K562 (cell line): ENCODE measurements around the gene UBALD2. TPM values are rescaled to one million over a fixed set of nuclear protein-coding genes. Genes with fewer than 3 reads are reported as not detected.
A peak's percentile ranks its signal among the peaks of the same experiment; 100 is the strongest.

Experiments
- BHLHE40 ChIP-seq: IDR thresholded peaks from 2 replicates; pipeline ENCODE4 v1.6.1; 2011; ENCODE audit warnings: low read length, improper control_type of control experiment
- FOXP1 ChIP-seq: sonication (generic); formaldehyde crosslinking; IDR thresholded peaks from 2 replicates; pipeline ENCODE4 v1.8.0; 2022; ENCODE audit warnings: mild to moderate bottlenecking, missing genetic modification reagents
- HDAC1 ChIP-seq, 2 experiments: fragments of 450-650 bp; IDR thresholded peaks; 2 replicates each; pipeline ENCODE4 v1.6.1; 2016 to 2017; ENCODE audit warnings: inconsistent platforms in 1 of 2, mild to moderate bottlenecking in 1 of 2, moderate library complexity in 1 of 2
- KDM2B ChIP-seq: fragments of 250-450 bp; sonication (Bioruptor Pico); IDR thresholded peaks from 2 replicates; pipeline ENCODE4 v1.8.0; 2021; ENCODE audit warnings: mild to moderate bottlenecking, moderate library complexity
- NFIX ChIP-seq: fragments of 250-450 bp; sonication (Bioruptor Pico); IDR thresholded peaks from 2 replicates; pipeline ENCODE4 v1.4.0; 2020; ENCODE audit warnings: low read depth, mild to moderate bottlenecking, moderate library complexity
- PHF20 ChIP-seq: fragments of 450-650 bp; IDR thresholded peaks from 2 replicates; pipeline ENCODE4 v1.6.1; 2018; ENCODE audit not compliant: partially characterized antibody
- POLR2AphosphoS5 ChIP-seq: IDR thresholded peaks from 2 replicates; pipeline ENCODE4 v1.6.1; 2011; ENCODE audit warnings: mild to moderate bottlenecking, low read depth, low read length, moderate library complexity; ENCODE audit not compliant: control insufficient read depth, insufficient read depth
- RHOXF2B ChIP-seq: fragments of 250-450 bp; sonication (Bioruptor Pico); conservative IDR thresholded peaks from 2 replicates; pipeline ENCODE4 v1.5.1; 2021
- SOX6 ChIP-seq: fragments of 450-650 bp; IDR thresholded peaks from 2 replicates; pipeline ENCODE4 v1.6.1; 2014; ENCODE audit warnings: mild to moderate bottlenecking
- TAF1 ChIP-seq: IDR thresholded peaks from 2 replicates; pipeline ENCODE4 v1.6.1; 2011; ENCODE audit warnings: mild to moderate bottlenecking, low read length, moderate library complexity; ENCODE audit not compliant: insufficient read depth, control insufficient read depth, severe bottlenecking; ENCODE audit errors: extremely low read depth
- TBP ChIP-seq: optimal IDR thresholded peaks from 2 replicates; pipeline ENCODE3; 2011; ENCODE audit warnings: low read depth, low read length, improper control_type of control experiment
- ZNF239 ChIP-seq: fragments of 250-450 bp; sonication (Bioruptor Pico); IDR thresholded peaks from 2 replicates; pipeline ENCODE4 v1.4.0; 2020; ENCODE audit warnings: mild to moderate bottlenecking
- ZNF436 ChIP-seq: fragments of 250-450, 450-650 bp; sonication (Bioruptor Pico); formaldehyde crosslinking; IDR thresholded peaks from 2 replicates; pipeline ENCODE4 v1.7.0; 2020; ENCODE audit warnings: mild to moderate bottlenecking
- ZNF561 ChIP-seq: fragments of 450-650 bp; formaldehyde crosslinking; conservative IDR thresholded peaks from 2 replicates; pipeline ENCODE4 v1.4.0; 2020; ENCODE audit warnings: mild to moderate bottlenecking, moderate library complexity
- polyA plus RNA-seq, 8 experiments: library from polyadenylated mRNA; depleted of rRNA in 4 of 8; stranded (reverse) in 5 of 8; unstranded in 3 of 8; fragments of >200 nt; fragmentation: Nextera tagmentation in 2 of 8; fragmentation: Illumina TruSeq in 1 of 8; extraction: Ambion mirVana in 2 of 8; extraction: Trizol in 1 of 8; gene quantifications; 2 replicates each; pipeline versions ENCODE4 v1.2.1 to v1.2.3, GENCODE V29; 2011 to 2014; ENCODE audit warnings: inconsistent platforms in 1 of 8, missing spikeins in 1 of 8
- total RNA-seq, 7 experiments: library from RNA; depleted of rRNA in 6 of 7; stranded (reverse); fragments of >200 nt in 6 of 7; fragmentation: Illumina TruSeq in 2 of 7; extraction: Trizol in 2 of 7; gene quantifications; 2 replicates each; pipeline versions ENCODE4 v1.2.1 to v1.2.3, GENCODE V29; 2011 to 2021; ENCODE audit warnings: low replicate concordance in 1 of 7
- TF ChIP-seq, protein P1 (sequence below): sonication (generic); IDR thresholded peaks from 2 replicates; pipeline ENCODE4 v1.6.1; 2016
- TF ChIP-seq, protein P2 (sequence below): fragments of 200-800 bp; sonication (Bioruptor generic); IDR thresholded peaks from 2 replicates; pipeline ENCODE4 v1.6.1; 2017; ENCODE audit warnings: missing genetic modification characterization, missing compliant biosample characterization
- TF ChIP-seq, protein P3 (sequence below): fragments of 450-650 bp; formaldehyde crosslinking; IDR thresholded peaks from 2 replicates; pipeline ENCODE4 v1.4.0; 2020; ENCODE audit warnings: mild to moderate bottlenecking, moderate library complexity
- TF ChIP-seq, protein P4 (sequence below), 2 experiments: fragments of 450-650 bp; IDR thresholded peaks; 2 replicates each; pipeline ENCODE4 v1.6.1; 2018; ENCODE audit warnings: mild to moderate bottlenecking in 2 of 2, low read depth in 1 of 2; ENCODE audit not compliant: partially characterized antibody in 2 of 2

Gene UBALD2
- total and polyA plus RNA-seq, 9 of the 15 experiments (the other 6 are each of a cell fraction or from before 2014, with no cell fraction given), result 2.3 to 94.1 (median 25.3) TPM

DNA sequence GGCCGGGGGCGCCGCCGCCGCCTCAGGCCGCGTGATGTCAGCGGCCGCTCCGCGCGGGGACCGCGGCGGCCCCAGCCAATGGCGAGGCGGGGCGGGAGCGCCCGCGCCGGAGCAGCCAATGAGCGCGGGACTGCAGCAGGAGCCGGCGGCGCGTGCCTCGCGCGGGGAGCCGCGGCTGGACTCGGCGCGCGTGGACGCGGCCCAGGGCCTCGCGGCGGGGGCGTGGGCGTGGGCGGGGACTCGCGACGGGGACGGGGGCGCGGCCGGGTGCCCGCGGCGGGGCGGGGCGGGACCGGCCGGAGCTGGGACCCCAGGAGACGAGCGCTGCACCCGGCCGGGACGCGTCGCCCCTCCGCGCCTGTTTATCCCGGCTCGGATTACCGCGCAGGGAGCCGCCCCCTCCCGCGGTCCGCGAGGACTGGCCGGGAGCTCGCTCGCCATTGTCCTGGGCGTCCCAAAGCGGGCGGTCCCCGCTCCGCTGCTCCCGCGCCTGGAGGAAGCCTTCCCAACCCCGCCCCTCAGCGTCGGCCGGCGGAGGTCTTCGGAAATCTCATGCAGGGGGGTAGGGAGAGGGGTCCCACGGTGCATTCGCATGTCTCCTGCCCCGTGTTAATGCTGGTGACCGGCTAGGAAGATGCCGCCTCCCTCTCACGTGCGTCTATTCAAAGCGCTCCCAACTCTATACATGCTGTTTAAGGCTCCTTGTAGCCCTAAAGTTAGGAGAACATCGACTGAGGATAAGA lies 24.5 kb upstream of the UBALD2 start, which contains the start of gene RNF157 (continued):
- TF ChIP-seq, protein P1, sequence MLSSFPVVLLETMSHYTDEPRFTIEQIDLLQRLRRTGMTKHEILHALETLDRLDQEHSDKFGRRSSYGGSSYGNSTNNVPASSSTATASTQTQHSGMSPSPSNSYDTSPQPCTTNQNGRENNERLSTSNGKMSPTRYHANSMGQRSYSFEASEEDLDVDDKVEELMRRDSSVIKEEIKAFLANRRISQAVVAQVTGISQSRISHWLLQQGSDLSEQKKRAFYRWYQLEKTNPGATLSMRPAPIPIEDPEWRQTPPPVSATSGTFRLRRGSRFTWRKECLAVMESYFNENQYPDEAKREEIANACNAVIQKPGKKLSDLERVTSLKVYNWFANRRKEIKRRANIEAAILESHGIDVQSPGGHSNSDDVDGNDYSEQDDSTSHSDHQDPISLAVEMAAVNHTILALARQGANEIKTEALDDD, result no peak
- TF ChIP-seq TAF1 (peak; percentile 75), NFIX (no peak), POLR2AphosphoS5 (peak; percentile 19; the same call in 1 of the 2 replicates), BHLHE40 (peak; percentile 93), ZNF561 (no peak), PHF20 (peak; percentile 13), KDM2B (CRISPR knock-in tag) (no peak), FOXP1 (peak; percentile 70; the same call in 1 of the 2 replicates), HDAC1 (IDR thresholded peaks at IDR 0.05) (peak in 1 of 2 experiments; percentile 71; a peak in 2 of 4 replicates), ZNF436 (CRISPR knock-in tag) (no peak), RHOXF2B (no peak), SOX6 (peak; percentile 58; the same call in 1 of the 2 replicates), ZNF239 (CRISPR knock-in tag) (no peak), TBP (peak; percentile 70)
- TF ChIP-seq, protein P2, sequence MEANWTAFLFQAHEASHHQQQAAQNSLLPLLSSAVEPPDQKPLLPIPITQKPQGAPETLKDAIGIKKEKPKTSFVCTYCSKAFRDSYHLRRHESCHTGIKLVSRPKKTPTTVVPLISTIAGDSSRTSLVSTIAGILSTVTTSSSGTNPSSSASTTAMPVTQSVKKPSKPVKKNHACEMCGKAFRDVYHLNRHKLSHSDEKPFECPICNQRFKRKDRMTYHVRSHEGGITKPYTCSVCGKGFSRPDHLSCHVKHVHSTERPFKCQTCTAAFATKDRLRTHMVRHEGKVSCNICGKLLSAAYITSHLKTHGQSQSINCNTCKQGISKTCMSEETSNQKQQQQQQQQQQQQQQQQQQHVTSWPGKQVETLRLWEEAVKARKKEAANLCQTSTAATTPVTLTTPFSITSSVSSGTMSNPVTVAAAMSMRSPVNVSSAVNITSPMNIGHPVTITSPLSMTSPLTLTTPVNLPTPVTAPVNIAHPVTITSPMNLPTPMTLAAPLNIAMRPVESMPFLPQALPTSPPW (CRISPR knock-in tag), result peak; percentile 73
- TF ChIP-seq, protein P3, sequence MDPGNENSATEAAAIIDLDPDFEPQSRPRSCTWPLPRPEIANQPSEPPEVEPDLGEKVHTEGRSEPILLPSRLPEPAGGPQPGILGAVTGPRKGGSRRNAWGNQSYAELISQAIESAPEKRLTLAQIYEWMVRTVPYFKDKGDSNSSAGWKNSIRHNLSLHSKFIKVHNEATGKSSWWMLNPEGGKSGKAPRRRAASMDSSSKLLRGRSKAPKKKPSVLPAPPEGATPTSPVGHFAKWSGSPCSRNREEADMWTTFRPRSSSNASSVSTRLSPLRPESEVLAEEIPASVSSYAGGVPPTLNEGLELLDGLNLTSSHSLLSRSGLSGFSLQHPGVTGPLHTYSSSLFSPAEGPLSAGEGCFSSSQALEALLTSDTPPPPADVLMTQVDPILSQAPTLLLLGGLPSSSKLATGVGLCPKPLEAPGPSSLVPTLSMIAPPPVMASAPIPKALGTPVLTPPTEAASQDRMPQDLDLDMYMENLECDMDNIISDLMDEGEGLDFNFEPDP (CRISPR knock-in tag), result no peak
- TF ChIP-seq, protein P4, sequence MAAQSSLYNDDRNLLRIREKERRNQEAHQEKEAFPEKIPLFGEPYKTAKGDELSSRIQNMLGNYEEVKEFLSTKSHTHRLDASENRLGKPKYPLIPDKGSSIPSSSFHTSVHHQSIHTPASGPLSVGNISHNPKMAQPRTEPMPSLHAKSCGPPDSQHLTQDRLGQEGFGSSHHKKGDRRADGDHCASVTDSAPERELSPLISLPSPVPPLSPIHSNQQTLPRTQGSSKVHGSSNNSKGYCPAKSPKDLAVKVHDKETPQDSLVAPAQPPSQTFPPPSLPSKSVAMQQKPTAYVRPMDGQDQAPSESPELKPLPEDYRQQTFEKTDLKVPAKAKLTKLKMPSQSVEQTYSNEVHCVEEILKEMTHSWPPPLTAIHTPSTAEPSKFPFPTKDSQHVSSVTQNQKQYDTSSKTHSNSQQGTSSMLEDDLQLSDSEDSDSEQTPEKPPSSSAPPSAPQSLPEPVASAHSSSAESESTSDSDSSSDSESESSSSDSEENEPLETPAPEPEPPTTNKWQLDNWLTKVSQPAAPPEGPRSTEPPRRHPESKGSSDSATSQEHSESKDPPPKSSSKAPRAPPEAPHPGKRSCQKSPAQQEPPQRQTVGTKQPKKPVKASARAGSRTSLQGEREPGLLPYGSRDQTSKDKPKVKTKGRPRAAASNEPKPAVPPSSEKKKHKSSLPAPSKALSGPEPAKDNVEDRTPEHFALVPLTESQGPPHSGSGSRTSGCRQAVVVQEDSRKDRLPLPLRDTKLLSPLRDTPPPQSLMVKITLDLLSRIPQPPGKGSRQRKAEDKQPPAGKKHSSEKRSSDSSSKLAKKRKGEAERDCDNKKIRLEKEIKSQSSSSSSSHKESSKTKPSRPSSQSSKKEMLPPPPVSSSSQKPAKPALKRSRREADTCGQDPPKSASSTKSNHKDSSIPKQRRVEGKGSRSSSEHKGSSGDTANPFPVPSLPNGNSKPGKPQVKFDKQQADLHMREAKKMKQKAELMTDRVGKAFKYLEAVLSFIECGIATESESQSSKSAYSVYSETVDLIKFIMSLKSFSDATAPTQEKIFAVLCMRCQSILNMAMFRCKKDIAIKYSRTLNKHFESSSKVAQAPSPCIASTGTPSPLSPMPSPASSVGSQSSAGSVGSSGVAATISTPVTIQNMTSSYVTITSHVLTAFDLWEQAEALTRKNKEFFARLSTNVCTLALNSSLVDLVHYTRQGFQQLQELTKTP (IDR thresholded peaks at IDR 0.05; ENCODE audit: low read depth in 1 of 2, partially characterized antibody in 2 of 2), result peak in 1 of 2 experiments; percentile 70
